SU-DHL-6 (cell line): ENCODE measurements around the gene CMTM7.

ENCODE experiments used
- EZH2phosphoT487 ChIP-seq: fragments of 200-600 bp; sonication (generic), shearing (Covaris generic); conservative IDR thresholded peaks from 2 replicates; pipeline ENCODE4 v1.6.1; 2018; ENCODE audit warnings: mild to moderate bottlenecking, antibody characterized with exemption, low read length, moderate library complexity, mixed read lengths
- TF ChIP-seq, protein P1 (sequence below): fragments of 200-600 bp; sonication (generic); IDR thresholded peaks from one replicate; pipeline ENCODE4 v1.5.1; 2017; ENCODE audit warnings: antibody characterized with exemption, mild to moderate bottlenecking, low read length, moderate library complexity; ENCODE audit not compliant: insufficient read depth, poor library complexity, severe bottlenecking

- TF ChIP-seq, protein P1, sequence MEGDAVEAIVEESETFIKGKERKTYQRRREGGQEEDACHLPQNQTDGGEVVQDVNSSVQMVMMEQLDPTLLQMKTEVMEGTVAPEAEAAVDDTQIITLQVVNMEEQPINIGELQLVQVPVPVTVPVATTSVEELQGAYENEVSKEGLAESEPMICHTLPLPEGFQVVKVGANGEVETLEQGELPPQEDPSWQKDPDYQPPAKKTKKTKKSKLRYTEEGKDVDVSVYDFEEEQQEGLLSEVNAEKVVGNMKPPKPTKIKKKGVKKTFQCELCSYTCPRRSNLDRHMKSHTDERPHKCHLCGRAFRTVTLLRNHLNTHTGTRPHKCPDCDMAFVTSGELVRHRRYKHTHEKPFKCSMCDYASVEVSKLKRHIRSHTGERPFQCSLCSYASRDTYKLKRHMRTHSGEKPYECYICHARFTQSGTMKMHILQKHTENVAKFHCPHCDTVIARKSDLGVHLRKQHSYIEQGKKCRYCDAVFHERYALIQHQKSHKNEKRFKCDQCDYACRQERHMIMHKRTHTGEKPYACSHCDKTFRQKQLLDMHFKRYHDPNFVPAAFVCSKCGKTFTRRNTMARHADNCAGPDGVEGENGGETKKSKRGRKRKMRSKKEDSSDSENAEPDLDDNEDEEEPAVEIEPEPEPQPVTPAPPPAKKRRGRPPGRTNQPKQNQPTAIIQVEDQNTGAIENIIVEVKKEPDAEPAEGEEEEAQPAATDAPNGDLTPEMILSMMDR = no peak
- no peak for TF ChIP-seq EZH2phosphoT487
Observed at GRCh38 chr3:32401126-32401525, 9.5 kb downstream of the CMTM7 start.
